ENCODE results near the gene SCT.

Gene SCT

GRCh38 chr11:587546-587945 lies 39.4 kb downstream of the SCT start:
- Histone ChIP-seq H3K27ac (ENCODE audit: insufficient read depth in 1 of 2, low read depth in 1 of 2, low read length in 2 of 2, poor library complexity in 1 of 2, severe bottlenecking in 2 of 2) (no peak overlapping the region), H3K36me3 (ENCODE audit: control insufficient read depth in 4 of 4, insufficient read depth in 4 of 4, low read length in 3 of 4) (peaks cover 10 to 65% (median 49%) of the 10 kb centered on the region in 4 experiments), H3K9me3 (ENCODE audit: control extremely low read depth in 1 of 5, control insufficient read depth in 4 of 5, insufficient read depth in 2 of 5, low read depth in 1 of 5, low read length in 4 of 5) (no peaks in the 10 kb centered on the region), H3K4me3 (ENCODE audit: control insufficient read depth in 1 of 7, extremely low read depth in 1 of 7, insufficient read depth in 4 of 7, low read depth in 2 of 7, low read length in 6 of 7) (no peak overlapping the region), H3K27me3 (replicated peaks in 2 of 5; ENCODE audit: control insufficient read depth in 4 of 5, insufficient read depth in 5 of 5, low read length in 4 of 5) (no peaks in the 10 kb centered on the region), H3K4me1 (ENCODE audit: control extremely low read depth in 1 of 4, control insufficient read depth in 4 of 4, insufficient read depth in 4 of 4, low read length in 3 of 4) (peaks cover 0 to 4% (median 2%) of the 10 kb centered on the region in 4 experiments)
- WGBS (ENCODE audit: insufficient coverage) = 95% methylated on average over 7 of the region's 8 CpGs
- CTCF ChIA-PET = interaction anchor here (1.0 kb wide), 1 partner anchor 17 kb away, joined by 4 read pairs; no protein-coding TSS in a partner anchor
- no peak for DNase-seq
- POLR2A ChIA-PET = interaction anchor here (0.9 kb wide), 1 partner anchor 25 kb away, joined by 3 read pairs; no protein-coding TSS in a partner anchor

DNA sequence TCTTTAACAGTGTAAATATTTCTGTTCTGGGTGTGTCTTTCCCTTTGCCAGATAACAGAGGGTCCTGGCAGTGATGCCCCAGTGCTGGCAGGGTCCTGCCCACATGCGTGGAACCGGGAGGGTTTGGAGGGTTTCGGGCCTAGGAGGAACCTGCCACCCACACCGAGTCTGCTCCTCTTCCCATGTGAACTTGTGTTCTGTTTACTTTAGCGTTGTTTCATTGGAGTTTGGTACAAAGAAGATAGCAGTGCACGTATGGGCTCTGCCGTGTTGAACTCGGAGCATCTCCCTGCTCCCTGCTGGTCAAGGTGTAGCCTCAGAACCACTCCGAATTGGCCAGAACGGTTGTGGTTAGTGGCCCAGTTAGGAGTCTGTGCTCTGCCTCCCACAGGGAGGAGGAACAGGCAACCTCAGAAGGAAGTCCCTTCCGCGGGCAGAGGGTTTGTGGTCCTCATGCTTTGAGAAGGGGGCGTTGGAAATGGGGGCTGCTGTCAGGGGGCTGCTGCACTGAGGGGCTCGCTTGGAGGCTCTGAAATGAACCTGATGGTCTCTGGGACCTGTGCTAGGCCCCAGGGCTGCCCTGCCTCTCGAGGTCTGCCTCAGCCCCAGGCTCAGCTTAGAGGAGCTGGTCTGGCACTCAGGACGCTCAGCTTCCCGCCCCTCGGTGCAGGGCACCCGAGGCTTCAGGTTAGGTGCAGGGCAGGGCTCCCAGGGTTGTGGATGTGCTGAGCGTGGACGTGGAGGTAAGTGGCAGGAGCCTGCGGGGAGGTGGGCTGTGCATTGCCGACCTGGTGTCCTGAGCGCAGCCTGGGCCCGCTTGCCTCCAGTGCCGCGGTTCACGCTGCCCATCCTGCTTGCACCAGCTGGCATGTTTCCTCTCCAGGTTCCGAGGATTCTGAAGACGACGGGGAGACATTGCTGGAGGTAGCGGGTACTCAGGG lies 40.3 kb downstream of the SCT start:
- Histone ChIP-seq H3K4me1 (ENCODE audit: control extremely low read depth in 1 of 4, control insufficient read depth in 4 of 4, insufficient read depth in 4 of 4, low read length in 3 of 4) (peaks cover 0 to 4% (median 2%) of the 10 kb centered on the region in 4 experiments), H3K27ac (ENCODE audit: insufficient read depth in 1 of 2, low read depth in 1 of 2, low read length in 2 of 2, poor library complexity in 1 of 2, severe bottlenecking in 2 of 2) (no peak overlapping the region), H3K4me3 (ENCODE audit: control insufficient read depth in 1 of 7, extremely low read depth in 1 of 7, insufficient read depth in 4 of 7, low read depth in 2 of 7, low read length in 6 of 7) (no peak overlapping the region), H3K27me3 (replicated peaks in 2 of 5; ENCODE audit: control insufficient read depth in 4 of 5, insufficient read depth in 5 of 5, low read length in 4 of 5) (no peaks in the 10 kb centered on the region), H3K36me3 (ENCODE audit: control insufficient read depth in 4 of 4, insufficient read depth in 4 of 4, low read length in 3 of 4) (peaks cover 12 to 65% (median 46%) of the 10 kb centered on the region in 4 experiments), H3K9me3 (ENCODE audit: control extremely low read depth in 1 of 5, control insufficient read depth in 4 of 5, insufficient read depth in 2 of 5, low read depth in 1 of 5, low read length in 4 of 5) (no peaks in the 10 kb centered on the region)
- WGBS (ENCODE audit: insufficient coverage) = 92% methylated on average over 30 of the region's 32 CpGs
- POLR2A ChIA-PET = interaction anchor here (0.9 kb wide), 1 partner anchor 26 kb away, joined by 3 read pairs; no protein-coding TSS in a partner anchor
- no peak for DNase-seq
- CTCF ChIA-PET = no interaction called here

- no peak for DNase-seq
- 100% methylated on average over 7 of the region's 10 CpGs for WGBS (ENCODE audit: insufficient coverage)
Observed at GRCh38 chr11:584287-584686, 42.7 kb downstream of the SCT start.

GRCh38 chr11:581752-582151 lies 45.2 kb downstream of the SCT start:
- no peak for DNase-seq
- no peak overlapping the region for H3K4me3 ChIP-seq (ENCODE audit: control insufficient read depth in 1 of 7, extremely low read depth in 1 of 7, insufficient read depth in 4 of 7, low read depth in 2 of 7, low read length in 6 of 7)
- H3K27ac ChIP-seq (ENCODE audit: insufficient read depth in 1 of 2, low read depth in 1 of 2, low read length in 2 of 2, poor library complexity in 1 of 2, severe bottlenecking in 2 of 2) = no peak overlapping the region
- WGBS (ENCODE audit: insufficient coverage) = 99% methylated on average over 9 of the region's 17 CpGs
- H3K27me3 ChIP-seq (replicated peaks in 2 of 5; ENCODE audit: control insufficient read depth in 4 of 5, insufficient read depth in 5 of 5, low read length in 4 of 5) = no peaks in the 10 kb centered on the region
- H3K4me1 ChIP-seq (ENCODE audit: control extremely low read depth in 1 of 4, control insufficient read depth in 4 of 4, insufficient read depth in 4 of 4, low read length in 3 of 4) = peaks cover 3 to 23% (median 16%) of the 10 kb centered on the region in 4 experiments
- CTCF ChIA-PET = no interaction called here
- POLR2A ChIA-PET = interaction anchor here (0.5 kb wide), 1 partner anchor 34 kb away, joined by 6 read pairs; no protein-coding TSS in a partner anchor
- H3K9me3 ChIP-seq (ENCODE audit: control extremely low read depth in 1 of 5, control insufficient read depth in 4 of 5, insufficient read depth in 2 of 5, low read depth in 1 of 5, low read length in 4 of 5) = no peaks in the 10 kb centered on the region
- H3K36me3 ChIP-seq (ENCODE audit: control insufficient read depth in 4 of 4, insufficient read depth in 4 of 4, low read length in 3 of 4) = peaks cover 4 to 39% (median 20%) of the 10 kb centered on the region in 4 experiments

More at GRCh38 chr11:584287-584686, 42.7 kb downstream of the SCT start:
- no peak overlapping the region for H3K4me3 ChIP-seq (ENCODE audit: control insufficient read depth in 1 of 7, extremely low read depth in 1 of 7, insufficient read depth in 4 of 7, low read depth in 2 of 7, low read length in 6 of 7)
- POLR2A ChIA-PET = no interaction called here
- H3K27ac ChIP-seq (ENCODE audit: insufficient read depth in 1 of 2, low read depth in 1 of 2, low read length in 2 of 2, poor library complexity in 1 of 2, severe bottlenecking in 2 of 2) = no peak overlapping the region
- H3K9me3 ChIP-seq (ENCODE audit: control extremely low read depth in 1 of 5, control insufficient read depth in 4 of 5, insufficient read depth in 2 of 5, low read depth in 1 of 5, low read length in 4 of 5) = no peaks in the 10 kb centered on the region
- H3K27me3 ChIP-seq (replicated peaks in 2 of 5; ENCODE audit: control insufficient read depth in 4 of 5, insufficient read depth in 5 of 5, low read length in 4 of 5) = no peaks in the 10 kb centered on the region
- CTCF ChIA-PET = interaction anchor here (0.6 to 1.8 kb wide), 3 partner anchors 10 to 383 kb away, joined by 3 to 4 read pairs (median 3); no protein-coding TSS in a partner anchor
- H3K4me1 ChIP-seq (ENCODE audit: control extremely low read depth in 1 of 4, control insufficient read depth in 4 of 4, insufficient read depth in 4 of 4, low read length in 3 of 4) = peaks cover 0 to 5% (median 2%) of the 10 kb centered on the region in 4 experiments
- peaks cover 12 to 50% (median 31%) of the 10 kb centered on the region in 4 experiments for H3K36me3 ChIP-seq (ENCODE audit: control insufficient read depth in 4 of 4, insufficient read depth in 4 of 4, low read length in 3 of 4)

- POLR2A ChIA-PET = interaction anchor here (0.5 kb wide), 1 partner anchor 35 kb away, joined by 6 read pairs; no protein-coding TSS in a partner anchor
- peaks cover 3 to 23% (median 16%) of the 10 kb centered on the region in 4 experiments for H3K4me1 ChIP-seq (ENCODE audit: control extremely low read depth in 1 of 4, control insufficient read depth in 4 of 4, insufficient read depth in 4 of 4, low read length in 3 of 4)
- no peak overlapping the region for H3K27ac ChIP-seq (ENCODE audit: insufficient read depth in 1 of 2, low read depth in 1 of 2, low read length in 2 of 2, poor library complexity in 1 of 2, severe bottlenecking in 2 of 2)
- no peaks in the 10 kb centered on the region for H3K27me3 ChIP-seq (replicated peaks in 2 of 5; ENCODE audit: control insufficient read depth in 4 of 5, insufficient read depth in 5 of 5, low read length in 4 of 5)
- peaks cover 4 to 35% (median 18%) of the 10 kb centered on the region in 4 experiments for H3K36me3 ChIP-seq (ENCODE audit: control insufficient read depth in 4 of 4, insufficient read depth in 4 of 4, low read length in 3 of 4)
- H3K4me3 ChIP-seq (ENCODE audit: control insufficient read depth in 1 of 7, extremely low read depth in 1 of 7, insufficient read depth in 4 of 7, low read depth in 2 of 7, low read length in 6 of 7) = no peak overlapping the region
- DNase-seq = no peak
- 97% methylated on average over 14 of the region's 14 CpGs for WGBS (ENCODE audit: insufficient coverage)
- H3K9me3 ChIP-seq (ENCODE audit: control extremely low read depth in 1 of 5, control insufficient read depth in 4 of 5, insufficient read depth in 2 of 5, low read depth in 1 of 5, low read length in 4 of 5) = no peaks in the 10 kb centered on the region
- CTCF ChIA-PET = no interaction called here
Observed at GRCh38 chr11:581342-581741, 45.6 kb downstream of the SCT start.

DNA sequence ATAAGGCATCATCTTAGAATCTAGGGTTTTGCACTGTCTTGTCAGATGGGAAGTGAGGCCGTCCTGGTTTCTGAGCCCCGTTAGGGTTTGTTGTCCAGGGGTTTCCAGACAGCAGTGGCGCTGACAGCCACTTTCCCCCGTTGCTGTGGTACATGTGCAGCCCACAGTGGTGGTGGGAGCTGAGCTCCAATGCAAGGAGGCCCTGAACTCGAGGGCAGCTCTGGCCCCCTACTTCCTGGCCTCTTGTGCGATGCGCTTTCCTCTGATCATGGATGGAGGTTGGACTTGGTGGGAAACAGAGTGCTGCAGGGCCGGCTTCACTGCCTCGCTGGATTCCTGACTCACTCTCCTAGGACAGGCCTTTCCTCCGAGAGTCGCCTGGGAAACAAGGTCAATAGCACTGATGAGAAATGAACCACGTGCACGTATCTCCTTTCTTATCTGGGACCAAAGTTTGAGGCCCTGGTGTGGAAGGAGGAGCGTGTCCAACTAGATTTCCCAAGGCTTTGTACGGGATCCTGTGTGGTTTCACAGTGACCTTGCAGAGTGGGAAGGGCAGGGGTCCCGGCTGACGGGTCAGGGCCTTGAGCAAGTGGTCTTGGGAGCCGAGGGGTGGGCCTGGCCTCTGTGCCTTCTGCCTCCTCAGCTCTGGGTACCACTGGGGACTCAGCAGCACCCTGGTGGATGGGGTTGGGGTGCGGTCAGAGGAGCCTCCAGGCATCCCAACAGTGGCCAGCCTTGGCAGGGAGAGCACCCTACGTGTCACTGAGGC lies 47.0 kb downstream of the SCT start:
- Histone ChIP-seq H3K9me3 (ENCODE audit: control extremely low read depth in 1 of 5, control insufficient read depth in 4 of 5, insufficient read depth in 2 of 5, low read depth in 1 of 5, low read length in 4 of 5) (no peaks in the 10 kb centered on the region), H3K36me3 (ENCODE audit: control insufficient read depth in 4 of 4, insufficient read depth in 4 of 4, low read length in 3 of 4) (peaks cover 4 to 32% (median 17%) of the 10 kb centered on the region in 4 experiments), H3K4me3 (ENCODE audit: control insufficient read depth in 1 of 7, extremely low read depth in 1 of 7, insufficient read depth in 4 of 7, low read depth in 2 of 7, low read length in 6 of 7) (no peak overlapping the region), H3K4me1 (ENCODE audit: control extremely low read depth in 1 of 4, control insufficient read depth in 4 of 4, insufficient read depth in 4 of 4, low read length in 3 of 4) (peaks cover 3 to 29% (median 22%) of the 10 kb centered on the region in 4 experiments), H3K27me3 (replicated peaks in 2 of 5; ENCODE audit: control insufficient read depth in 4 of 5, insufficient read depth in 5 of 5, low read length in 4 of 5) (peaks cover 0 to 6% (median 3%) of the 10 kb centered on the region in 5 experiments), H3K27ac (ENCODE audit: insufficient read depth in 1 of 2, low read depth in 1 of 2, low read length in 2 of 2, poor library complexity in 1 of 2, severe bottlenecking in 2 of 2) (no peak overlapping the region)
- ChIA-PET POLR2A (interaction anchor here (0.6 kb wide), 1 partner anchor 21 kb away, joined by 9 read pairs; no protein-coding TSS in a partner anchor), CTCF (interaction anchor here (0.6 kb wide), 1 partner anchor 124 kb away, joined by 4 read pairs; no protein-coding TSS in a partner anchor)
- no peak for DNase-seq
- WGBS (ENCODE audit: insufficient coverage) = 92% methylated on average over 19 of the region's 20 CpGs
